Tibial nerve (tissue), 4 donors: ENCODE measurements around the gene NFKB1. TPM values are rescaled to one million over a fixed set of nuclear protein-coding genes. Genes with fewer than 3 reads are reported as not detected.

ENCODE experiments used
- DNase-seq, 2 donors: peaks; one replicate each; pipeline ENCODE4 v3.0.0-alpha.2; 2019; ENCODE audit warnings: low spot score in 2 of 2
- H3K27ac ChIP-seq, 4 donors: fragments of 200-600 bp; sonication (generic) in 3 of 4; one replicate each; pipeline ENCODE4 v1.5.1; 2017 to 2019; ENCODE audit warnings: mild to moderate bottlenecking in 1 of 4
- H3K27me3 ChIP-seq, 2 donors: fragments of 200-600 bp; sonication (generic) in 1 of 2; one replicate each; pipeline versions ENCODE4 v1.5.1 to v1.6.0; 2017 to 2019
- H3K36me3 ChIP-seq, 3 donors: fragments of 200-600 bp; sonication (generic); one replicate each; pipeline ENCODE4 v1.5.1; 2018 to 2019
- H3K4me1 ChIP-seq, 4 donors: fragments of 200-600 bp; sonication (generic) in 3 of 4; one replicate each; pipeline ENCODE4 v1.5.1; 2017 to 2019
- H3K4me3 ChIP-seq, 4 donors: fragments of 200-600 bp; sonication (generic) in 3 of 4; one replicate each; pipeline ENCODE4 v1.5.1; 2017 to 2019; ENCODE audit warnings: mild to moderate bottlenecking in 1 of 4, moderate library complexity in 1 of 4
- H3K9me3 ChIP-seq, 4 donors: fragments of 200-600 bp; sonication (generic) in 3 of 4; one replicate each; pipeline ENCODE4 v1.5.1; 2017 to 2019
- CTCF ChIP-seq, 5 experiments: fragments of 200-600 bp in 3 of 5; fragments of 450-650 bp in 2 of 5; sonication (generic) in 3 of 5; IDR thresholded peaks; one replicate each; pipeline ENCODE4 v1.5.1; 2016 to 2019; ENCODE audit warnings: antibody characterized with exemption in 5 of 5, mild to moderate bottlenecking in 3 of 5, moderate library complexity in 2 of 5
- EP300 ChIP-seq, 2 donors: sonication (generic); formaldehyde crosslinking; IDR thresholded peaks; one replicate each; pipeline ENCODE4 v1.6.1; 2017; ENCODE audit warnings: antibody characterized with exemption in 2 of 2, mild to moderate bottlenecking in 1 of 2
- POLR2A ChIP-seq, 2 donors: fragments of 450-650 bp; IDR thresholded peaks; one replicate each; pipeline ENCODE4 v1.6.1; 2017; ENCODE audit warnings: antibody characterized with exemption in 2 of 2, mild to moderate bottlenecking in 2 of 2, moderate library complexity in 2 of 2
- WGBS, 2 donors: methylation state at CpG; one replicate each; pipeline ENCODE4 v1.1.5; 2018; 5-methylcytosine and 5-hydroxymethylcytosine counted together
- total RNA-seq, 4 donors: library from RNA; depleted of rRNA; stranded (reverse); fragments of >200 nt; gene quantifications; one replicate each; pipeline ENCODE4 v1.1.0, GENCODE V29; 2016

Gene NFKB1
- total RNA-seq, 4 donors from 2014 or later, result 21.6 to 44.8 (median 28.3) TPM

GRCh38 chr4:102537269-102537668 lies 36.1 kb downstream of the NFKB1 start:
- H3K4me1 ChIP-seq, result peaks cover 0 to 18% (median 0%) of the 10 kb centered on the region in 4 donors
- TF ChIP-seq EP300 (IDR thresholded peaks at IDR 0.05) (no peak), CTCF (IDR thresholded peaks at IDR 0.05) (no peak), POLR2A (IDR thresholded peaks at IDR 0.05) (no peak)
- 69 to 77% methylated on average over 2 of the region's 2 CpGs for WGBS, 2 donors
- no peaks in the 10 kb centered on the region for H3K27me3 ChIP-seq
- H3K4me3 ChIP-seq, result no peak overlapping the region
- H3K36me3 ChIP-seq, result peaks cover 0 to 30% (median 0%) of the 10 kb centered on the region in 3 donors
- DNase-seq, result no peak
- no peaks in the 10 kb centered on the region for H3K9me3 ChIP-seq
- no peak overlapping the region for H3K27ac ChIP-seq

- TF ChIP-seq POLR2A (IDR thresholded peaks at IDR 0.05) (no peak), EP300 (IDR thresholded peaks at IDR 0.05) (no peak), CTCF (IDR thresholded peaks at IDR 0.05) (no peak)
- H3K27ac ChIP-seq, result no peak overlapping the region
- H3K4me3 ChIP-seq, result no peak overlapping the region
- H3K27me3 ChIP-seq, result no peaks in the 10 kb centered on the region
- peaks cover 0 to 4% (median 0%) of the 10 kb centered on the region in 4 donors for H3K4me1 ChIP-seq
- H3K36me3 ChIP-seq, result peaks cover 0 to 33% (median 0%) of the 10 kb centered on the region in 3 donors
- no peak for DNase-seq
- 54 to 70% methylated on average over 4 of the region's 4 CpGs for WGBS, 2 donors
- H3K9me3 ChIP-seq, result no peaks in the 10 kb centered on the region
Observed at GRCh38 chr4:102541697-102542096, 40.5 kb downstream of the NFKB1 start.

- 81 to 82% methylated on average over 12 of the region's 12 CpGs for WGBS, 2 donors
- no peak overlapping the region for H3K4me3 ChIP-seq
- no peak for DNase-seq
Observed at GRCh38 chr4:102543030-102543928, 42.1 kb downstream of the NFKB1 start.

GRCh38 chr4:102546635-102547034 lies 45.5 kb downstream of the NFKB1 start:
- H3K4me1 ChIP-seq, result no peaks in the 10 kb centered on the region
- H3K36me3 ChIP-seq, result peaks cover 0 to 26% (median 0%) of the 10 kb centered on the region in 3 donors
- H3K4me3 ChIP-seq, result no peak overlapping the region

More at GRCh38 chr4:102543030-102543928, 42.1 kb downstream of the NFKB1 start:
- Histone ChIP-seq H3K36me3 (peaks cover 0 to 32% (median 0%) of the 10 kb centered on the region in 3 donors), H3K27ac (no peak overlapping the region), H3K27me3 (no peaks in the 10 kb centered on the region), H3K9me3 (no peaks in the 10 kb centered on the region), H3K4me1 (peaks cover 0 to 4% (median 0%) of the 10 kb centered on the region in 4 donors)
- TF ChIP-seq EP300 (IDR thresholded peaks at IDR 0.05), result no peak
- TF ChIP-seq POLR2A (IDR thresholded peaks at IDR 0.05), result no peak
- TF ChIP-seq CTCF (IDR thresholded peaks at IDR 0.05), result no peak

More at GRCh38 chr4:102546635-102547034, 45.5 kb downstream of the NFKB1 start:
- TF ChIP-seq POLR2A (IDR thresholded peaks at IDR 0.05) (no peak), CTCF (IDR thresholded peaks at IDR 0.05) (no peak), EP300 (IDR thresholded peaks at IDR 0.05) (no peak)
- DNase-seq, result no peak
- no peaks in the 10 kb centered on the region for H3K27me3 ChIP-seq
- no peaks in the 10 kb centered on the region for H3K9me3 ChIP-seq
- H3K27ac ChIP-seq, result no peak overlapping the region
